HCEC 1CT (cell line): ENCODE measurements around the gene GPC3.
"Not testable (repeated sequence)": the region's sequence is repeated elsewhere in the genome, so short reads cannot be mapped to it uniquely, and the experiment has no call there.

ENCODE experiments used
- DNase-seq: peaks from one replicate; pipeline ENCODE4 v3.0.0-alpha.2; 2017

Gene GPC3

GRCh38 chrX:133836561-133836960, 148.8 kb downstream of the GPC3 start:
- no peak for DNase-seq

- DNase-seq, result no peak
Observed at GRCh38 chrX:133834771-133835170, 150.6 kb downstream of the GPC3 start.

GRCh38 chrX:133819546-133819945, 165.8 kb downstream of the GPC3 start:
- no peak for DNase-seq

GRCh38 chrX:133818019-133818418, 167.4 kb downstream of the GPC3 start:
- no peak for DNase-seq

GRCh38 chrX:133815496-133815895, 169.9 kb downstream of the GPC3 start:
- no peak for DNase-seq

GRCh38 chrX:133813971-133814370, 171.4 kb downstream of the GPC3 start:
- no peak for DNase-seq

GRCh38 chrX:133812402-133812801, 173.0 kb downstream of the GPC3 start:
- DNase-seq, result no peak

GRCh38 chrX:133810925-133811324, 174.5 kb downstream of the GPC3 start:
- no peak for DNase-seq

GRCh38 chrX:133804072-133804471, 181.3 kb downstream of the GPC3 start:
- DNase-seq, result no peak

GRCh38 chrX:133796282-133796681, 189.1 kb downstream of the GPC3 start:
- DNase-seq, result no peak

- DNase-seq, result no peak
Observed at GRCh38 chrX:133794126-133794525, 191.3 kb downstream of the GPC3 start.

GRCh38 chrX:133793626-133794025, 191.8 kb downstream of the GPC3 start:
- DNase-seq, result no peak

GRCh38 chrX:133792198-133792953, 193.0 kb downstream of the GPC3 start:
- peak; percentile 54 for DNase-seq

GRCh38 chrX:133789829-133790228, 195.6 kb downstream of the GPC3 start:
- no peak for DNase-seq

GRCh38 chrX:133786382-133786781, 199.0 kb downstream of the GPC3 start:
- no peak for DNase-seq

GRCh38 chrX:133783274-133783673, 202.1 kb downstream of the GPC3 start:
- no peak for DNase-seq

- no peak for DNase-seq
Observed at GRCh38 chrX:133781174-133781573, 204.2 kb downstream of the GPC3 start.

- no peak for DNase-seq
Observed at GRCh38 chrX:133776072-133776471, 209.3 kb downstream of the GPC3 start.

GRCh38 chrX:133774807-133775206, 210.6 kb downstream of the GPC3 start:
- DNase-seq, result no peak

GRCh38 chrX:133771086-133771646, 214.2 kb downstream of the GPC3 start:
- no peak for DNase-seq

GRCh38 chrX:133762976-133763548, 222.3 kb downstream of the GPC3 start:
- DNase-seq, result not testable (repeated sequence)

- DNase-seq, result no peak
Observed at GRCh38 chrX:133754657-133755056, 230.7 kb downstream of the GPC3 start.

- no peak for DNase-seq
Observed at GRCh38 chrX:133749951-133750350, 235.4 kb downstream of the GPC3 start.

GRCh38 chrX:133749370-133749769, 236.0 kb downstream of the GPC3 start:
- no peak for DNase-seq
